GM21515 (cell line): Measurements from ENCODE around the gene CTNNBL1.
"Not testable (repeated sequence)": the region's sequence is repeated elsewhere in the genome, so short reads cannot be mapped to it uniquely, and the experiment has no call there.

Experiments
- ATAC-seq: cut with Tn5 transposase; IDR thresholded peaks from one replicate; pipeline ENCODE4 v1.9.1; 2021; ENCODE audit not compliant: unreplicated experiment

CTNNBL1 gene

GRCh38 chr20:37693635-37694626, at the start of gene CTNNBL1:
TSS of gene CTNNBL1 (plus strand) at chr20:37694030. CDS start at chr20:37694123, 93 bp downstream.
- peak; percentile 75 for ATAC-seq

- ATAC-seq: no peak
Measured at GRCh38 chr20:37644605-37645004, 49.2 kb upstream of the CTNNBL1 start.

GRCh38 chr20:37647946-37648345, 45.9 kb upstream of the CTNNBL1 start:
- no peak for ATAC-seq

- no peak for ATAC-seq
Measured at GRCh38 chr20:37649017-37649416, 44.8 kb upstream of the CTNNBL1 start.

GRCh38 chr20:37649676-37650370, 44.0 kb upstream of the CTNNBL1 start:
- ATAC-seq: no peak

GRCh38 chr20:37650661-37651060, 43.2 kb upstream of the CTNNBL1 start:
- ATAC-seq: no peak

GRCh38 chr20:37651932-37652331, 41.9 kb upstream of the CTNNBL1 start:
- no peak for ATAC-seq

GRCh38 chr20:37656945-37657344, 36.9 kb upstream of the CTNNBL1 start:
- no peak for ATAC-seq

GRCh38 chr20:37657924-37658804, 35.7 kb upstream of the CTNNBL1 start:
- no peak for ATAC-seq

GRCh38 chr20:37661519-37661918, 32.3 kb upstream of the CTNNBL1 start:
- no peak for ATAC-seq

GRCh38 chr20:37662308-37662707, 31.5 kb upstream of the CTNNBL1 start:
- no peak for ATAC-seq

- not testable (repeated sequence) for ATAC-seq
Measured at GRCh38 chr20:37664595-37664994, 29.2 kb upstream of the CTNNBL1 start.

- no peak for ATAC-seq
Measured at GRCh38 chr20:37668166-37668565, 25.7 kb upstream of the CTNNBL1 start.

GRCh38 chr20:37669062-37669772, 24.6 kb upstream of the CTNNBL1 start:
- no peak for ATAC-seq

GRCh38 chr20:37669773-37670236, 24.0 kb upstream of the CTNNBL1 start:
- ATAC-seq: no peak

GRCh38 chr20:37670351-37670791, 23.5 kb upstream of the CTNNBL1 start:
- ATAC-seq: no peak

GRCh38 chr20:37672143-37672542, 21.7 kb upstream of the CTNNBL1 start:
- ATAC-seq: no peak

- no peak for ATAC-seq
Measured at GRCh38 chr20:37673444-37673843, 20.4 kb upstream of the CTNNBL1 start.

GRCh38 chr20:37676440-37676839, 17.4 kb upstream of the CTNNBL1 start:
- no peak for ATAC-seq
